ENCODE data around the gene LOXL1. TPM values are rescaled to one million over a fixed set of nuclear protein-coding genes. Genes with fewer than 3 reads are reported as not detected.

The LOXL1 gene
- total and polyA plus RNA-seq, 4 donors, result 0.67 to 2.0 (median 1.4) TPM; not detected in 1

- Histone ChIP-seq H3K9ac (ENCODE audit: low read depth in 1 of 2, low read length in 2 of 2) (no peak overlapping the region), H3K27ac (ENCODE audit: low read depth in 1 of 2, low read length in 2 of 2) (no peak overlapping the region), H3K4me3 (ENCODE audit: low read depth in 1 of 3, low read length in 3 of 3) (no peak overlapping the region), H3K4me1 (ENCODE audit: control insufficient read depth in 4 of 4, insufficient read depth in 4 of 4, low read length in 3 of 4) (no peaks in the 10 kb centered on the region), H3K27me3 (ENCODE audit: control insufficient read depth in 4 of 4, insufficient read depth in 4 of 4, low read length in 3 of 4) (peaks cover 0 to 5% (median 0%) of the 10 kb centered on the region in 4 donors), H3K36me3 (ENCODE audit: control insufficient read depth in 4 of 4, insufficient read depth in 3 of 4, low read depth in 1 of 4, low read length in 3 of 4) (no peaks in the 10 kb centered on the region), H3K9me3 (ENCODE audit: control insufficient read depth in 4 of 4, low read length in 3 of 4) (peaks cover 0 to 13% (median 4%) of the 10 kb centered on the region in 4 donors)
- TF ChIP-seq MAX (IDR thresholded peaks at IDR 0.05), result no peak
- TF ChIP-seq EGR1 (IDR thresholded peaks at IDR 0.05; ENCODE audit: low read depth in 2 of 2), result no peak
- TF ChIP-seq JUND (IDR thresholded peaks at IDR 0.05), result no peak
- no peak for TF ChIP-seq FOXA2 (IDR thresholded peaks at IDR 0.05)
- no peak for TF ChIP-seq HNF4A (conservative IDR thresholded peaks at IDR 0.05)
- TF ChIP-seq HNF4G (IDR thresholded peaks at IDR 0.05), result no peak
- no peak for TF ChIP-seq REST (IDR thresholded peaks at IDR 0.05)
- TF ChIP-seq ATF3 (IDR thresholded peaks at IDR 0.05), result no peak
- TF ChIP-seq FOXA1 (IDR thresholded peaks at IDR 0.05), result no peak
- TF ChIP-seq ZBTB33 (IDR thresholded peaks at IDR 0.05), result no peak
- TF ChIP-seq GABPA (IDR thresholded peaks at IDR 0.05 in 1 of 2, conservative IDR thresholded peaks at IDR 0.05 in 1 of 2), result no peak
- no peak for TF ChIP-seq SP1 (IDR thresholded peaks at IDR 0.05)
- TF ChIP-seq RXRA (IDR thresholded peaks at IDR 0.05), result no peak
- no peak for TF ChIP-seq TAF1 (conservative IDR thresholded peaks at IDR 0.05)
- no peak for TF ChIP-seq RAD21 (IDR thresholded peaks at IDR 0.05)
- TF ChIP-seq YY1 (IDR thresholded peaks at IDR 0.05), result no peak
- DNase-seq (ENCODE audit: low spot score), result no peak
- WGBS, result 82% methylated on average over 11 of the region's 11 CpGs
Measured at GRCh38 chr15:73891328-73892315, 34.6 kb upstream of the LOXL1 start.

All from liver (tissue), 9 donors.